ENCODE data around the gene ELAVL3.

- no peak for TF ChIP-seq CTCF (IDR thresholded peaks at IDR 0.05)
- TF ChIP-seq POLR2A (IDR thresholded peaks at IDR 0.05), result no peak
Measured at GRCh38 chr19:11445141-11445540, 35.7 kb downstream of the ELAVL3 start.
